NCI-H526 (cell line): Measurements from ENCODE around the gene SLC6A18.

Experiments
- DNase-seq, 2 experiments: peaks; one replicate each; lab custom pipeline; 2025; lab: John Stamatoyannopoulos, UW

Gene SLC6A18

GRCh38 chr5:1203968-1204692 lies 21.1 kb upstream of the SLC6A18 start:
- no peak for DNase-seq

- peak in 1 of 2 experiments; percentile 41 for DNase-seq
Measured at GRCh38 chr5:1204693-1205242, 20.4 kb upstream of the SLC6A18 start.

- no peak for DNase-seq
Measured at GRCh38 chr5:1205255-1206180, 19.7 kb upstream of the SLC6A18 start.

- DNase-seq: no peak
Measured at GRCh38 chr5:1206521-1207412, 18.4 kb upstream of the SLC6A18 start.

- DNase-seq: no peak
Measured at GRCh38 chr5:1207555-1207954, 17.6 kb upstream of the SLC6A18 start.

- no peak for DNase-seq
Measured at GRCh38 chr5:1208221-1208742, 16.9 kb upstream of the SLC6A18 start.

GRCh38 chr5:1208743-1209488 lies 16.3 kb upstream of the SLC6A18 start:
- DNase-seq: peak in 1 of 2 experiments; percentile 56

- DNase-seq: no peak
Measured at GRCh38 chr5:1209489-1209852, 15.7 kb upstream of the SLC6A18 start.

- no peak for DNase-seq
Measured at GRCh38 chr5:1209896-1210776, 15.0 kb upstream of the SLC6A18 start.

GRCh38 chr5:1210832-1211251 lies 14.3 kb upstream of the SLC6A18 start:
- DNase-seq: no peak

GRCh38 chr5:1211701-1212100 lies 13.5 kb upstream of the SLC6A18 start:
- no peak for DNase-seq

- DNase-seq: no peak
Measured at GRCh38 chr5:1212271-1212670, 12.9 kb upstream of the SLC6A18 start.

- no peak for DNase-seq
Measured at GRCh38 chr5:1212881-1213280, 12.3 kb upstream of the SLC6A18 start.

GRCh38 chr5:1213508-1214162 lies 11.5 kb upstream of the SLC6A18 start:
- DNase-seq: no peak

GRCh38 chr5:1214163-1214935 lies 10.8 kb upstream of the SLC6A18 start:
- no peak for DNase-seq

- DNase-seq: no peak
Measured at GRCh38 chr5:1214936-1215220, 10.3 kb upstream of the SLC6A18 start.

GRCh38 chr5:1215320-1216096 lies 9.7 kb upstream of the SLC6A18 start:
- no peak for DNase-seq
